Measurements from ENCODE around the gene SPOPL. TPM values are rescaled to one million over a fixed set of nuclear protein-coding genes. Genes with fewer than 3 reads are reported as not detected.

The SPOPL gene
- total and polyA plus RNA-seq, 9 of the 15 experiments (the other 6 are each of a cell fraction or from before 2014, with no cell fraction given): 0.53 to 6.1 (median 4.1) TPM

DNA sequence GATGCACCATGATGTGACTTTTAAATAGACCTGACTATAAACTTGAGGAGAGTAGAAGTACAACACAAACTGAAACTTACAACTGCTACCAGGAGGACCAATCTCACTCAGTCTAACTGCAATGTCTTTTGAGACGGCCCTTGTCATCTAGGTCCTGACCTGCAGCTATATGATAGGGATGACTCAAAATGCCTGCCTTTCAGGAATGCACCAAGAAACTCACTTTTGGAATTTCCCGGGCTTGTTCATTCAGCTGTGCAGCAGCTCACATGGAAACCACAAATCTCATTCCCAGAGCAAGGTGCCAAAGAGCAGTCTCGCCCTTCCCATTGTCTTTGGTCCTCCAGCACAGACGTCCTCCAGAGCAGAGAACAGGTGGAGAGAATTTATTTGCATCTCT, 113.7 kb downstream of the SPOPL start:
- intact Hi-C loops (cut with micrococcal nuclease): no loop called here
- no peaks in the 10 kb centered on the region for H3K9me3 ChIP-seq (replicated peaks; ENCODE audit: control insufficient read depth, insufficient read depth, low read depth, low read length)
- FAIRE-seq (no peak), ATAC-seq (no peak), DNase-seq (ENCODE audit: extremely low read depth in 1 of 4, low spot score in 3 of 4) (no peak)
- BruUV-seq (replicated peaks): no TSS peak
- H2AFZ ChIP-seq (ENCODE audit: low read depth, low read length): no peak overlapping the region
- CTCF ChIA-PET (ENCODE audit: low intra/inter-chr PET ratio): no interaction called here
- no peaks in the 10 kb centered on the region for H3K9me1 ChIP-seq (ENCODE audit: control insufficient read depth, insufficient read depth, low read length)
- TF ChIP-seq ZFX (CRISPR knock-in tag; IDR thresholded peaks at IDR 0.05): no peak
- H3K27ac ChIP-seq (ENCODE audit: extremely low read depth, low read depth, low read length): no peak overlapping the region
- no peak overlapping the region for H3K9ac ChIP-seq (ENCODE audit: insufficient read depth in 1 of 2, low read depth in 2 of 2, low read length in 2 of 2)
- H3K27me3 ChIP-seq (ENCODE audit: control insufficient read depth in 2 of 2, insufficient read depth in 2 of 2, low read length in 2 of 2): peaks cover 3 to 19% of the 10 kb centered on the region in 2 experiments
- no peaks in the 10 kb centered on the region for H3K36me3 ChIP-seq (ENCODE audit: control insufficient read depth, insufficient read depth, low read length)
- H3K79me2 ChIP-seq (ENCODE audit: control insufficient read depth, insufficient read depth, low read length): no peaks in the 10 kb centered on the region
- H4K20me1 ChIP-seq (replicated peaks; ENCODE audit: control insufficient read depth, insufficient read depth, low read length): no peaks in the 10 kb centered on the region; the same call in 1 of the 2 replicates
- no peak overlapping the region for H3K4me2 ChIP-seq (ENCODE audit: insufficient read depth, low read length)
- POLR2A ChIA-PET: no interaction called here
- no peaks in the 10 kb centered on the region for H3K4me1 ChIP-seq (replicated peaks in 1 of 2; ENCODE audit: control insufficient read depth in 2 of 2, insufficient read depth in 2 of 2, low read length in 2 of 2)
- H3K4me3 ChIP-seq: no peak overlapping the region
- in situ Hi-C loops (cut with MboI): no loop called here
- 0% methylated on average over 4 of the region's 4 CpGs for WGBS (ENCODE audit: insufficient coverage, low coverage, missing lambda C conversion rate)

DNA sequence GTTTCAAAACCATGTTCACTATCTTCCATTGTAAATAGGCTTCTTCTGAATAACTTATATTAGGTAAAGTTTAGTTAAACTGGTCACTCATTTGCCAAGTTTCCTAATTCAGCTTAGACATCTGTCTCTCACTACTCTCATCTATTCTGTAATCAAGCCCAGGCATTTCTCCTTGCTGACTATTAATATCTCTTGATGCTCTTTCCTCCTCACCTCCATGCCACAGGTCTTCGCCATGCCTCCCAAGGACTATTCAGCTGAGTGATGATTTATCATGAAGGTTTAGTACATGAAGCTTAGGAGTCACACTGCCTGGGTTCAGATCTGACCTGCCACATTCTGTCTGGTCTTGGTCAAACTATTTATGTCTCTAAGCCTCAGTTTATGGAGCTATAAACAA, 115.5 kb downstream of the SPOPL start:
- Histone ChIP-seq H3K36me3 (ENCODE audit: control insufficient read depth, insufficient read depth, low read length) (no peaks in the 10 kb centered on the region), H3K79me2 (ENCODE audit: control insufficient read depth, insufficient read depth, low read length) (no peaks in the 10 kb centered on the region), H3K9me1 (ENCODE audit: control insufficient read depth, insufficient read depth, low read length) (no peaks in the 10 kb centered on the region), H2AFZ (ENCODE audit: low read depth, low read length) (no peak overlapping the region), H3K4me2 (ENCODE audit: insufficient read depth, low read length) (no peak overlapping the region), H3K9ac (ENCODE audit: insufficient read depth in 1 of 2, low read depth in 2 of 2, low read length in 2 of 2) (no peak overlapping the region), H3K4me1 (replicated peaks in 1 of 2; ENCODE audit: control insufficient read depth in 2 of 2, insufficient read depth in 2 of 2, low read length in 2 of 2) (no peaks in the 10 kb centered on the region), H4K20me1 (replicated peaks; ENCODE audit: control insufficient read depth, insufficient read depth, low read length) (no peaks in the 10 kb centered on the region; the same call in 1 of the 2 replicates), H3K27ac (ENCODE audit: extremely low read depth, low read depth, low read length) (no peak overlapping the region), H3K4me3 (no peak overlapping the region), H3K9me3 (replicated peaks; ENCODE audit: control insufficient read depth, insufficient read depth, low read depth, low read length) (no peaks in the 10 kb centered on the region), H3K27me3 (ENCODE audit: control insufficient read depth in 2 of 2, insufficient read depth in 2 of 2, low read length in 2 of 2) (peaks cover 3 to 19% of the 10 kb centered on the region in 2 experiments)
- intact Hi-C loops (cut with micrococcal nuclease): no loop called here
- in situ Hi-C loops (cut with MboI): no loop called here
- DNase-seq (ENCODE audit: extremely low read depth in 1 of 4, low spot score in 3 of 4): no peak
- POLR2A ChIA-PET: interaction anchor here (0.7 to 1.2 kb wide), 2 partner anchors 10 kb away, joined by 3 read pairs; no protein-coding TSS in a partner anchor
- no peak for ATAC-seq
- no TSS peak for BruUV-seq (replicated peaks)
- 0% methylated on average over 1 of the region's 1 CpG for WGBS (ENCODE audit: insufficient coverage, low coverage, missing lambda C conversion rate)
- FAIRE-seq: no peak
- CTCF ChIA-PET (ENCODE audit: low intra/inter-chr PET ratio): no interaction called here
- TF ChIP-seq FOXJ2 (tag; IDR thresholded peaks at IDR 0.05): no peak
- TF ChIP-seq LEF1 (IDR thresholded peaks at IDR 0.05): no peak
- TF ChIP-seq SNIP1 (IDR thresholded peaks at IDR 0.05; ENCODE audit: low read depth): no peak
- no peak for TF ChIP-seq ZNF696 (CRISPR knock-in tag; conservative IDR thresholded peaks at IDR 0.05)
- no peak for TF ChIP-seq GATA2 (CRISPR knock-in tag; IDR thresholded peaks at IDR 0.05)
- TF ChIP-seq, protein P1, sequence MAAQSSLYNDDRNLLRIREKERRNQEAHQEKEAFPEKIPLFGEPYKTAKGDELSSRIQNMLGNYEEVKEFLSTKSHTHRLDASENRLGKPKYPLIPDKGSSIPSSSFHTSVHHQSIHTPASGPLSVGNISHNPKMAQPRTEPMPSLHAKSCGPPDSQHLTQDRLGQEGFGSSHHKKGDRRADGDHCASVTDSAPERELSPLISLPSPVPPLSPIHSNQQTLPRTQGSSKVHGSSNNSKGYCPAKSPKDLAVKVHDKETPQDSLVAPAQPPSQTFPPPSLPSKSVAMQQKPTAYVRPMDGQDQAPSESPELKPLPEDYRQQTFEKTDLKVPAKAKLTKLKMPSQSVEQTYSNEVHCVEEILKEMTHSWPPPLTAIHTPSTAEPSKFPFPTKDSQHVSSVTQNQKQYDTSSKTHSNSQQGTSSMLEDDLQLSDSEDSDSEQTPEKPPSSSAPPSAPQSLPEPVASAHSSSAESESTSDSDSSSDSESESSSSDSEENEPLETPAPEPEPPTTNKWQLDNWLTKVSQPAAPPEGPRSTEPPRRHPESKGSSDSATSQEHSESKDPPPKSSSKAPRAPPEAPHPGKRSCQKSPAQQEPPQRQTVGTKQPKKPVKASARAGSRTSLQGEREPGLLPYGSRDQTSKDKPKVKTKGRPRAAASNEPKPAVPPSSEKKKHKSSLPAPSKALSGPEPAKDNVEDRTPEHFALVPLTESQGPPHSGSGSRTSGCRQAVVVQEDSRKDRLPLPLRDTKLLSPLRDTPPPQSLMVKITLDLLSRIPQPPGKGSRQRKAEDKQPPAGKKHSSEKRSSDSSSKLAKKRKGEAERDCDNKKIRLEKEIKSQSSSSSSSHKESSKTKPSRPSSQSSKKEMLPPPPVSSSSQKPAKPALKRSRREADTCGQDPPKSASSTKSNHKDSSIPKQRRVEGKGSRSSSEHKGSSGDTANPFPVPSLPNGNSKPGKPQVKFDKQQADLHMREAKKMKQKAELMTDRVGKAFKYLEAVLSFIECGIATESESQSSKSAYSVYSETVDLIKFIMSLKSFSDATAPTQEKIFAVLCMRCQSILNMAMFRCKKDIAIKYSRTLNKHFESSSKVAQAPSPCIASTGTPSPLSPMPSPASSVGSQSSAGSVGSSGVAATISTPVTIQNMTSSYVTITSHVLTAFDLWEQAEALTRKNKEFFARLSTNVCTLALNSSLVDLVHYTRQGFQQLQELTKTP (IDR thresholded peaks at IDR 0.05; ENCODE audit: low read depth in 1 of 2, partially characterized antibody in 2 of 2): no peak
- TF ChIP-seq, protein P2, sequence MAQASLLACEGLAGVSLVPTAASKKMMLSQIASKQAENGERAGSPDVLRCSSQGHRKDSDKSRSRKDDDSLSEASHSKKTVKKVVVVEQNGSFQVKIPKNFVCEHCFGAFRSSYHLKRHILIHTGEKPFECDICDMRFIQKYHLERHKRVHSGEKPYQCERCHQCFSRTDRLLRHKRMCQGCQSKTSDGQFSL (CRISPR knock-in tag; IDR thresholded peaks at IDR 0.05): no peak
- TF ChIP-seq, protein P2 (tag; IDR thresholded peaks at IDR 0.05): no peak
- TF ChIP-seq SOX6 (IDR thresholded peaks at IDR 0.05): no peak
- TF ChIP-seq SREBF1 (IDR thresholded peaks at IDR 0.05; ENCODE audit: borderline replicate concordance, low read depth, low read length): no peak
- TF ChIP-seq KHSRP (IDR thresholded peaks at IDR 0.05): no peak
- TF ChIP-seq PPARD (CRISPR knock-in tag; IDR thresholded peaks at IDR 0.05): no peak
- TF ChIP-seq TAL1 (IDR thresholded peaks at IDR 0.05): no peak
